EL (cell line): ENCODE measurements around the gene LCP2.

Experiments
- DNase-seq: peaks from one replicate; pipeline ENCODE4 v3.0.0-alpha.2; 2016

The LCP2 gene

DNA sequence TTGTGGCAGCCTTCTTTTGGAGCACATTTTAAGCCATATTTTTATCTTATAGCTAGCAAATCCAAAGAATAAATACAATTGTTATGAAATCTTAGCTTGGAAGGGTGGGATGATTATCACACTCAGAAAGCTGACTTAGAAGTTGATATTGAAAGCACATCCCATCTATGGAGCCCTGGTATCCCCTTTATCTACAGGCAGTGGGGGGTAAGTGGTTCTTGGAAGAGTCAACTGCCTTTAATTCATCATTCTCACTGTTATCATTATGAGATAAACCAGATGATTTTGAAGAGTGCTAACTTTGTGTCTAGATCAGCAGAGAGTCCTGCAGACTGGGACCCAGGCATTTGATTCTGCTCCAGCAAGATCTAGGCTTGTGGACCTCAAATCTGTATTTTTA, 3.0 kb downstream of the LCP2 start:
- DNase-seq = no peak

DNA sequence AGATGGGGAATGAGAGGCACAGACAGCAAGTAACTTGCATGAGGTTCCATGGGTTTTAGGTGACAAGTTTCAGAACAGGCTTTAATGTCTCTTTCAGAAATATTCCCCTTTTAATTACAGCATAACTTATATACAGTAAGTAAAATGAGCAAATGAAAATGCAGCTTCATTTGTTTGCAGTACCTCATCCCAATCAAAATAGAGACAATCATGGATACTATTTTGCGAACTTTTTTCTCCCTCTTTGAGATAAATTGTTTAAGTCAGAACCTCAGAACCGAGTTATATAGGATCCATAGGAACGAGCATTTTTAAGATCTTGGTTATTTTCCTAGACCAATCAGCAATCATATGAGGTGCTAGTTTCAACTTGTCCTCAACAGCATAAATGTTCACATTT, 3.5 kb downstream of the LCP2 start:
- DNase-seq = no peak

DNA sequence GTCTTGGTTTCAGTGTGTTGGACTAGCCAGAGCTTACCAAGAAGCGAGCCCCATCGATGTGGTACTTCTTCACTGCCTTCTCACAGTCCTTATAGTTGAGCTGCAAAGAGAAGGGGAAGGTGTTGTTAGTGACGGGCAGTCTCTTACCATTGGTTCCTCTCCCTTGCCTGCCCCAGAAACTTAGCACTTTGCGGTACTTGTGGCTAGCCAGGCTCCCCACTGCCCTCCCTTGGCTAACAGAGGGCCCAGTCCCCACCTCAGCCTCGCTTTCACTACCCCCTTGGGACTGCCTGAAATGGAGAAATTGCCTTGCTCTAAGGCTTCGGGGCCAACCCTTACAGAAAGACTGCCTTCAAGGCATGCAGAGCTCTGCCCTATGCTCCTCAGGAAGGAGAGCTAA, 4.3 kb downstream of the LCP2 start:
- no peak for DNase-seq

DNA sequence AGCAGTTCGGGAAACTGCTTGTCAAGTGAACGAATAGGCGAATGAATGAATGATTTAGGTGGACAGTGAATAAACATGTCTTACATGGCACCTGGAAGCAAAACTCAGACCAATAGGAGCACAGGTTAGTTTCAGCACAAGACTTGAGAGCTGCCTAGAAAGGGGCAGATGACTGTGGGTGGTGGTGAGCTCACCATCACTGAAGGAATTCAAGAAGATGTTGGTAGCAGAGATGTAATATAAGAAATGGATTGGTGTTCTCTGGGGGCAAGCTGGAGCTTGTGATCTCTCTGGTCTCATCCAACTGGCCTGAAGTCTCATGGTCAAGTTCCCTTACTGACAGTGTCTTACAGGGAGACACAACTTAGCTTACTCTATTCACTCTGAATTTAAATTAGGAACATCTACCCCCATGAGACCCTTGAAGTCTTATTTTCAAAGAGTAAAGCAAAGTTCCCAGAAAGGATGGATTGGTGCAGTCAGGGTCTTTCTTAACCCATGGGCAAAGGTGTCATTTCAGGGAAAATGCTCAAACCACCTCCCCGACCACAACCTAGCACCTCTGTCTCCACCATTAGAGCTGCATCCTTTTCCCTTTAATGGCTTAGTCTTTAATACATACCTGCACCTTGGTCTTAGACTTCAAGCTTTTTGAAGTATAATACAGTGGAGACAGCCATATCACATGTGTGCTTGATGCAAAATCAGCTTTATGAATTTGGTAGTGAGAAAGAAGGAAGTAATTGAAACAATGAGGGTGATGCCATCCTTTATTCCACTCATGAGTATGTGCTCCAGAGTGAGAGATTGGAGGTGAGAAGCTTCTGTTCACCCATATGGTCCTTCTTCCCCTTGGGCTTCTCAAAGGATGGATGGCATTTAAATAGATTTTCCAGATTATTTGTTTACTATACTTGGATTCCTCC, 5.1 kb downstream of the LCP2 start:
- no peak for DNase-seq

DNA sequence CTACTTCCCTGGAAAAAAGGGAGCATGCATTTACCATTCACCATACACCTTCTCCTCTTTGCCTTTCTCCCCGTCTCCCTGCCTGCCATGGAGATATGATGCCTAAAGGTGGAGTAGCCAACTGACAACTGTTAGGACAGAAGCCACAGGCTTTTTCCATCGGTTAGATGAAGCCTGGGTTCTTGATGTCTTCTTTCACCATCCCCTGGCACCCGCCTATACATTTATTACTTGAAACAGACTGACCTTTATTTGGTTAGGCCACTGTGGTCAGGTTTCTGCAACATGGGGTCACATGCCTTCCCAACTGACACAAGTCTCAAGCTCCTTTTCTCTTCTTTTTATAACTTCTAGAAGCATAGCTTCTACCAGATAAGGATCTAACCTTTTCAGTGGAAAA, 7.1 kb downstream of the LCP2 start:
- no peak for DNase-seq

DNA sequence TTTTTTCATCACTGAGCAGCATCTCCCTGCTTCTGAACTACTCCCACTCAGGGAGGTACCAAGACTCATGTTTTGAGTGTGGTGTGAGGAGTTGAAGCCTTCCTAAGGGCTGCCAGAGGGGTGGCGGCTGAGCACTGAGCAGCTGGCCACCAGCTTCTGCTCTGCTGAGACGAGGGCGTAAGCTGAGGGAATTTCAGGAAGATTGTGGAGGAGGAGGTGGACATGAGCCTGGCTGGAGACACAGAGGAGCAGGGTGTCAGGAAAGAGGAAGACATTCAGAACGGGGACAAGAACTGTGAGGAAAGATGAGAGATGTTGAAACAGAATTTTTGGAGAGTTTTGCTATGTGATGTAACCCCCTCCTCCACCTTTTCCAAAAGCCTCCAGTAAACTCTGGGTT, 7.8 kb downstream of the LCP2 start:
- DNase-seq = no peak

DNA sequence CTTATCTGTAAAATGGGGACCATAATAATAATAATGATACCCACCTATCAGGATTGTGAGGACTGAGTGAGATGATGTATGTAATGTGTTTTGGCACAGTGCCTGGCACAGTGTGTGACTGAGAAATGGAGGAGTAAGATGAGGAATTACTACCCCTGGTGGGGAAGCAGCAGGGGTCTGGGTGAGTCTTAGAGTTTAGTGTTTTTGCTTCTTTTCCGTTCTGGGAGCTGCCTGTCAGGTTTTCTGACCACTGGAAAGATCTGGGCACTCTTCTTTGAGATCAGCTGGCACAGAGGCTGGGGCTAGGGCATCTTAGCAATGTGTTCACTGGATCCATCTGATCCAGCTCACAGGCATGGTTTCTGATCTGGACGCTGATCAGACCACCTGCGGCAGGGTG, 8.5 kb downstream of the LCP2 start:
- DNase-seq = no peak

DNA sequence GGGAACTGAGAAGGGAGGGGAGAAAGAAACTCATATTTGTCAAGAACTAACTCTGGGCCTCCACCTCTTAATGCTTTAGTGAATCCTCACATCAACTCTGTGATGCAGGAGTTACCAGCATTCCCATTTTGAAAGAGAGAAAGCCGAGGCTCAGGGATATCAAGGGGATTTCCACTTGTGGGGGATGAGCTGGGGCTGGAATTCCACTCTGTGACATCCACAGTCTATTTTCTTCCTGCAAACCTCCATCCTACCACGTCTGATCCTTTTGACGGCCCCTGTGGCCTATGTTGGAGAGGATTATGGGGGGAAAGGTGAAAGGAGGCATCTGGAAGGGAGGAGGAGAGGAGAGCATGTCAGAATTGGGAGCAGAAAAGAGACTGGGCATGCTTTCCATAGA, 9.0 kb downstream of the LCP2 start:
- no peak for DNase-seq

DNA sequence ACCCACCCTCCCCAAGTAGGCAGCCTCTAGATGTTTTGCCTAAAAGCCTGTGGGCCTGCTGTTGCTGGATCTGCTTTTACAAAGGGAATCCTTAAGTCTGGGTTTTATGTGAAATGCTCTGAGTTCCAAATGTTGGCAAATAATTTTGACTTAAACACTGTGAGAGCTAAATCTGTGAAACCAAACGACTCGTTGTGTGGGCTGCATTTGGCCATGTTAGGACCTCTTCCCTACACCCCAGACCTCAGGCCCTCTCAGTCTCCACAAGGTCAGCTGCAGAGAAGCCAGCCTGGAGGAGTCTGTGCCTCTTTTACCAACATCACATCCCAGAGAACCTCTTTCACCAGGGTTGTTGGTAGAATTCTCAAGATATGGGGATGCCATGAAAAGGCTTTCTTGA, 9.4 kb downstream of the LCP2 start:
- DNase-seq = no peak

DNA sequence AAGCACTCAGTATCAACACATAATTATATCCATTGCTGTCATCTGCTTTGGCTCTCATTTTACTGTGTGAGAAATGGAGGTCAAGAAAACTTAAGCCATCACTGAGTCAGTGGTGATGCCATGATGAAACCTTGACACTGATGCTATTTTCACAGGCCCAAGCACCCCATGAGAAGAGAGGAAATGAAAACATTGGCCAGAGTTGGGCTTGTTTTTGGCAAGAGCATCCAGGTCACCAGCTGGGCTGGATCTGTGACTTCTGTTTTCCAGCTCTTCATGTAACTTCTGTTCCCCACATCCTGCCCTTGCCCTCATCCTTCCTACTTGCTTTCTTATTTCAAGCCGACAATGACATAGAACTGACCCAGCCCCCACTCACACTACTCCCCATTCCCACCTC, 10.0 kb downstream of the LCP2 start:
- DNase-seq = no peak

DNA sequence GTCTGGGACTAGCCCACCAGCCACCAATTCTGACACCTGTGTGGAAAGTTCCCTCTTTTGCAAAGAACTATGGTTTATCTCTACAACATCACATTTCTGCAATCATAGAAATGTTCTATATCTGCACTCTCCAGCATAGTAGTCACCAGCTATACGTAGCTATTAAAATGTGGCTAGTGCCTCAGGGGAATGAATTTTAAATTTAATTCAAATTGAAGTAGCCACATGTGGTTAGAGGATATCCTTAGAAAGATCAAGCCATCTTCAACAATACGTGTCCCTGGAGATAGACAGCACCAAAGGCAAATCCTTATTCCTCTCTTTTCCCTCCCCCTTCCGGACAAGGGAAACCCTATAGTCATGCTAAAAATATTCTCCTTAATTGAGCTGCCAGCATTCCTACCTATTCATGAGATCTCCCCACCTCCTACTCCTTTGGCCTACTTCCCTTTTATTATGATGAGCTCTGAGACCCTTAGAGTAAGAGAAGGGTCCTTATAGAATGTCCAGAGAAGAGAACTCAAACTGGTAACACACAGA, 11.1 kb downstream of the LCP2 start:
- no peak for DNase-seq

DNA sequence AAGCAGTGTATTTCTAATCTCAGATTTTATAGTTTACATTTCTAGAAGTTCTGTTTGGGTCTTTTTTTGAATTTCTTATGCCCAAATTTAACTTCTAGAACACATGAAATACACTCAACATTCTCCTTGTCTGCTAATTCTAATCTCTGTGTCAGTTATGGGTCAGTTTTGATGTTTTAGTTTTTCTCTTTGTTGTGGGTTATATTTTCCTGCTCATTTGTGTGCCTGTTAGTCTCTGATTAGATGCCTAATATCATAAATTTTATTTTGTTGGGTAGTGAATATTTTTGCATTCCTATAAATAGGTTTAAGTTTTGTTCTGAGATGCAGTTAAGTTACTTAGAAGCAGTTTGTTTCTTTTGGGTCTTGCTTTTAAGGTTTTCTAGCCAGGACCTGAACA, 12.4 kb downstream of the LCP2 start:
- DNase-seq = no peak

DNA sequence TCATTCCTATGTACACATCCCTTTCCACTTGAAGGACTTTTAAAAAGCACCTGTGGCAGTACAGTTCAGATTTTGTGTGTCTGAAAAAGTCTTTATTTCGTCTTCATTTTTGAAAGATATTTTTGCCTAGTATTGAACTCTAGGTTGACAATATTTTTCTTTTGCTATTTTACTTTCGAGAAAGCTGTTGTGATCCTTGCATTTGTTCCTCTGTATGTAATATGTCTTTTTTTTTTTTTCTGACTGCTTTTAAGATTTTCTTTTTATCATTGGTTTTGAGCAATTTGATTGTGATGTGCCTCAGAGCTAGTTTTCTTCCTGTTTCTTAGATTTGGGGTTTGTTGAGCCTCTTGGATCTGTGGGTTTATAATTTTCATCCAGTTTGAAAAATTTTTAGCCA, 13.3 kb downstream of the LCP2 start:
- DNase-seq = no peak

DNA sequence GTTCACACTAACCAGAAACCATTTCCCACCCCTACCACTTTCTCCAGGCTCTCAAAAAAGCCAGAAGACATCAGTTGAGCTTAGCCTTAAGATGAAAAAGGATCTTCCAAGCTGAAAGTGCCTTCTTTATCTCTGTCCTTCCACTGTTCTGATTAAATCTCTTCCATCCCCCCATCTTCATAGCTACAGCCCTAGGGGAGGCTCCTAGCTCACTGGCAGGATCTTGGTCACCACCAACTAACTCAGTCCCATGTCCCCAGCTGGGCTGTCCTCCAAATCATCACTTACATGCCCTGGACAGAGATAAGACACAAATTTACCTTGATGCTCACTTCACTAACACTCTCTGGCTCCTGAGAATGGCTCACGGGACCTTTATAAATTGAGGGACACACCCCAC, 14.3 kb downstream of the LCP2 start:
- no peak for DNase-seq

DNA sequence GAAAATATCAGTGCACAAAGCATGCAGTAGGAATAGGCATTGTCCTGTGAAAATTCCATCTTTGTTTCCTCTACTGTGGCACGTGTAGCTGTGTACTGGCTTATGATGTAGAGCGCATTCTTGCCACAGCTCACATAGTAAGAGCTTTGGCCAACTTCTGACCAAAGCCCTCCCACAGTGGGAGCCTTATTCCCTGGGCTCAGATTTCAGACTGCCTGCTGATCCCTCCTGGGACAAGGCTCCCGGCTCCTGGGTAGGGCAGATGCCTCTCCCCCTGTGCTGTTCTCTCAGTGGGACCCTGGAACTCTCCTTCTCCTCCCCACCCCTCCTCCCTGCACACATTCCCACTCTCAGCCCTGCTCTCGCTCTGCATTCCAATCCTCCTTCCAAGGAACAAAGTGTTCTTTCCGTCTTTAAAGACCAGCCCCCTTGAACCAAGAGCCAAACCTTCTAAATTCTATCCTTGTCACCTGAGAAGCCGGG, 17.5 kb downstream of the LCP2 start:
- no peak for DNase-seq

DNA sequence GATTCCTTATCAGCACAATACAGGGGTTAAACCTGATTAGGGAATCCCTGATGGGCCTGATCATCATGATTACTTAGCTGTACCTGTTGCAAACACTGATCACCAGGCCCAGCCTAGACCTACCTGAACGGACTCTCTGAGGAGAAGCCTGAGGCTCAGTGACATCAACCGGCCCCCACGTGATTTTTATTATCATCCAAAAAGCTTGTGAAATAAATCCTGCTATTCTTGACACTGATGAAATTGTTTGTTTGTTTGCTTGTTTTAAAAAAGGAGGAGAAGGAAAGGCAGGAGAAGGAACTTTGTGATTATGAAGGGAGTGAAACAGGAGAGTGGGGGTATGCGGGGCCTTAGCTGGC, 18.1 kb downstream of the LCP2 start:
- no peak for DNase-seq

DNA sequence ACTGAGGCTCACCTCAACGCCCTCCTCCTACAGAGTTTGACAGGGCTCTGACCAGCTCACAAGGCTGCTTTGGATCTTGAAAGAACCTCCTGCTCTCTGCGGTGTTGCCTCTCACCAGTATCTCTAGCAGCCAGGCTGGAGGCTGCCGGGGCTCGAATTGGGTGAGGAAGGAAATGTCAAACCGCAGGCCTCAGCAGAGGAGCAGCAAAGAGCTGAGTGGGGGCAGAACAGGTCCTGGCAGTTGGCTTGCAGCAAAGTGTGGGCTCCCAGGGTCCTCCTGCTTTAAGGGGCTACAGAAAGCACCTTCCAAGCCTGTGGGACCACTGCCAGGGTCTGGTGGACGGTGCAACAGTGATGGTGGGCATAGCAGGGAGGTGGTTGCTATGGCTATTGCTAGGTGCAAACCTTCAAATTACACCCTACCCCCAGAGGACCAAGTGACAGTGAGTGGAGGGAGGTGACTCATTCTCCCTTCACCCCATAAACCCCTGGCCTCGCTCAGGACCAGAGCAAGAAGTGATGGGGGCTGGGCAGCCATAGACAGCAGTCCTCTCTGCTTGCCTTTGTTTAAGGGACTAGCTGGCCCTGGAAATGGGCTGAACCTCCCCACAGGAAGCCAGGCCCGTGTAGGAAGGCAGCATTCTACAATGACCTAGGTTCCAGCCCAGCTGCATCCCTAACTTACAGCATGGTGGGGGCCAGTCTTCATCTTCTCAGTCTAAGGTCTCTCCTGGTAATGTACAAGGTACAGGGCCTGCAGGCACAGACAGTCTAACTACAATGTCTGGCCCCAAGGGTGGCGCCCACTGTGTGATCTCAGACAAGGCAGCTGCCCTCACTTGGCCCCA, 18.7 kb downstream of the LCP2 start:
- DNase-seq = no peak

DNA sequence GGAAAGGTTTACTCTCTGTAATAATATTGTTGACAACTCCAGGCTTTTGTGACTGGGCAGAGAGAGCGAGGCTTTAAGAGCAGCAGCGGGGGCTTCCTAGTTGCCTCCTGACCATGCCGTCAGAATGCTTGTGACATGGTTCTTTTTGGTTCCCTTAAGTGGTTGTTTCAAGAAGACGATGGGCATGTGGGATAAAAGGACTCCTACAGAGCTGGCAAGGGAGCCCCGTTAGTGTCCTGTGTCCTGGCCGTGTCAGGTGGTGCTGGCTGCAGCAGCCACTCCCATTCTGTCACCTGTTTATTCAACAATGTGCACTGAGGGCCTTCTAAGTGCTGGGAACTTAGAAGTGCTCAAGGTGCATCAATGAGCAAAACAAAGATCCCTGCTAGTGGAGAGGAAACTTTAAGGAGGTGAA, 19.7 kb downstream of the LCP2 start:
- DNase-seq = no peak

DNA sequence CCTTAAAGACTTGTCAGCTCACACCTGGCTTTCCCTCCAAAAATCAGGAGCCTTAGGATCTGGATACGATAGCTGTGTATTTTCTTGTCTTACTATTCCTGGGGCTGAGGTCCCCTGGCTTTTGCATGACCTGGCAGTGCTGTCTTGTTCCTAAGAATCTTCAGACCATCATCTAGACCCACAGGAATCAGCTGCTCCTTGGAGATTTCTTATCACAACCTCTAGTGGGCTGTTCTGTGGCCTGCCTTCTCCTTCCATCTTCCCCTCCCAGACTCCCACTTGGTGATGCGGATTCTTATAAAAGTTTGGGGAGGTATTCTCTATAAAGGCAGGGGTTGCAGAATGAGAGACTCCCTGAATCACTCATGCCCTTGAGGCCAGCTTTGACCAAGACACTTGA, 21.4 kb downstream of the LCP2 start:
- no peak for DNase-seq

DNA sequence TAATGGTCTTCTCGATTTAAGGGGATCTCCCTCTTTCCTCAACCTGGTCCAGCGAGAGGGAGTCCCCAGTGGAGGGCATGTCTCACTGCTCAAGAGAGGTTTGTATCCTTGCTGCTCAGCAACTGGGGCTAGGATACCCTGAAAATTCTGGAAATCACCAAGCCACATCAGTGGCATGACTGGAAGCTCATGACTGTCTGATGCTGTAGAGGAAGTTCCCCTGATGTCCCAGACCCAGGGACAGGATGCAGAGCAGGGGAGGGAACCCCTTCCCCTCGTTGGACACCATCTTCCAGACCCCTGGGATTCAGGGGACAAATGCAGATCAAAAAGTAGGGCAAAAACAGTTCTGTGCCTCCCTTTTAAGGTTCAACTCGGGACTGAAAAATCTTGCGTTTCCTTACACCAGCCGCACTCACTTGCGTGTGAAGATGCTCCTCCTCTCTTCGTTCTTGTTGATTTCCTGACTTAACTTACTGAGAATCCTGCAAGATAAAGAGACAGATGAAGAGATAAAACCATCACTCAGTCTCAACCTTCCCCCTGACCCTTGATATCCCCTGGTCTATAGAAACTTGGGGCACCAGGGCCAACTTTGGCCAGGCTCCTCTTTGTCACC, 22.1 kb downstream of the LCP2 start:
- no peak for DNase-seq

DNA sequence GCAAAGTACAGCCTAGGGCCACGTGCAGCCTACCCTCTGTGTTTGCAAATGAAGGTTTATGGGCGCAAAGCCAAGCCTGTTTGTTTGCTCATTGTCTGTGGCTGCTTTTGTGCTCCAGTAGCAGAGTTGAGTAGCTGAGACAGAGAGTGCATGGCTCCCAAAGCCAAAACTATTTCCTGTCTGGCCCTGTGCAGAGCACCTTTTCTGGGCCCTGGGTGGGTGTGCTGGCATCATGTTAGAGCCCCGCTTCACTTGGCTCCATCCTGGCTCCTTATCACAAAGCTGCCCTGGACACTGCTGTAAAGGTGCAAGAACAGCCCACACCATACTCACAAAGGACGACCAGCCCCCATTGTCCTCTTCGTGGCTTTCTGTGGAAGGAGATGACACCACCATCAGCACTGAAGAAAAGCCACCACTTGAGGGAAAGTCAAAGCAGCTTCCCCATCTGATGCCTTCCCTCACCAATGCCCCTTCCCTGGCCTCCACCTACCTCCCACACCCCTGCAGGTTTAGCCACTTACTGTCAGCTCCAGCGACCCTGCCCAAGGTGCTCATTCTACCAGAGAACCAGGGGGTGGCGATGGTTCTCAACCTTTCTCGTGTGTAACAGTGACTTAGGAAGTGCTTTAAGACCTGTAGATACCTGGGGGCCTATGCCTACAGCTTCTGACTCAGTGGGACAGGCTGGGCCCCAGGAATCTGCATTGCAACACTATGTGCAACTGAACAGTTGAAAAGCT, 23.4 kb downstream of the LCP2 start:
- DNase-seq = peak; percentile 18

DNA sequence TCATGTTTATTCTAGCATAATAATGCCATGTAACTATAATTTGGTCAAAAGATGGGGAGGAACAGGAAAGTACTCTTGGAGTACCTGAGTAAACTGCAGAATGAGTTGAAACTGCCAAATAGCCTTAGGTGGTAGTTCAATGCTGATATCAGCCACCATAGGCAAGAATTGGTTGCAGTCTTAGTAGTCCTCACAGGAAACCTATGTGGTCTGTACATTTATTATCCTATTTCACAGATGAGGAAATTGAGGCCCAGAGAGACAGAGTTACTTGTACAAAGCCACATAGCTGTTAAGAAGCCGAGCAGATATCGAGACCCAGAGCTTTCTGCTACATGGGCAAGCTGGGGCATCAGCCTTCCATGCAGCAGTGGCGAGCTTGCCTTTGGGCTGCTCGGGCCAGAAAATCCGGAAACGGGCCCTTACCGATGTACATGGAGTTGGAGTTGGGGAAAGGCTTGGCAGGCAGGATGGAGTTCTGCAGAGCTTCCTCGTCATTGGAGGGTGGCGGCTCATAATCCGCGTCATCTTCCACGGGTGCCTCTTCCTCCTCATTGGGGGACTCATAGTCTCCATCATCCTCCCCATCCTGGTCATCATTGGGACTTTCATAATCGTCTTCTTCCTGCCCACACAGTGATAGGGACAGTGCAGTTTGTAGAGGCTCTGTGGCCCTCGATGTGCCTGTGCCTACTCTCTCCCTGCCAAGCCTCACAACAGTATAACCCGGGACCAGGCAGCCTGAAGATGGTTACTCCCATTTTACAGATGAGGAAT, 27.1 kb downstream of the LCP2 start:
- no peak for DNase-seq
